GM12872 (cell line): ENCODE measurements around the gene MB21D2.

Source experiments
- TF ChIP-seq, protein P1 (sequence below): IDR thresholded peaks from 3 replicates; pipeline ENCODE4 v1.5.1; 2011; ENCODE audit warnings: low read depth, mild to moderate bottlenecking, low read length, moderate library complexity; ENCODE audit not compliant: insufficient read depth

The MB21D2 gene

DNA sequence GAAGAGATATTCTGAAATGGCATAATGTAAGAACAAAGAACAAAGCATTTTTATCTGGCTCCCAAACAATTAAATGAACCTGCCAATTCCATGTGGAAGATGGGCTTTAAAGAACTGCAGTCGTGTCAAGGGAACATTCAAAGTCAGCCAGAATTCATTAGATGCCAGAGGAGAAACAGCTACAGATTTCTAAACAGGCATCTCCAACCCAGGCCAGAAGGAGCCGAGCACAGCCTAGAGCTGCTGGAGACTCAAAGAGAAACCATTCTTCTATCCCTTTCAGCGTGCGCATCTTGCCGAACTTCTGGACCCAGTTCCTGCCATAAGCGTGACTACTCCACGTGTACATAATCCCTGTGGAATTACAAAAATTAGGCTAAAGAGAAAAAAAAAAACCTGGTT is 60.4 kb downstream of the MB21D2 start:
- TF ChIP-seq, protein P1, sequence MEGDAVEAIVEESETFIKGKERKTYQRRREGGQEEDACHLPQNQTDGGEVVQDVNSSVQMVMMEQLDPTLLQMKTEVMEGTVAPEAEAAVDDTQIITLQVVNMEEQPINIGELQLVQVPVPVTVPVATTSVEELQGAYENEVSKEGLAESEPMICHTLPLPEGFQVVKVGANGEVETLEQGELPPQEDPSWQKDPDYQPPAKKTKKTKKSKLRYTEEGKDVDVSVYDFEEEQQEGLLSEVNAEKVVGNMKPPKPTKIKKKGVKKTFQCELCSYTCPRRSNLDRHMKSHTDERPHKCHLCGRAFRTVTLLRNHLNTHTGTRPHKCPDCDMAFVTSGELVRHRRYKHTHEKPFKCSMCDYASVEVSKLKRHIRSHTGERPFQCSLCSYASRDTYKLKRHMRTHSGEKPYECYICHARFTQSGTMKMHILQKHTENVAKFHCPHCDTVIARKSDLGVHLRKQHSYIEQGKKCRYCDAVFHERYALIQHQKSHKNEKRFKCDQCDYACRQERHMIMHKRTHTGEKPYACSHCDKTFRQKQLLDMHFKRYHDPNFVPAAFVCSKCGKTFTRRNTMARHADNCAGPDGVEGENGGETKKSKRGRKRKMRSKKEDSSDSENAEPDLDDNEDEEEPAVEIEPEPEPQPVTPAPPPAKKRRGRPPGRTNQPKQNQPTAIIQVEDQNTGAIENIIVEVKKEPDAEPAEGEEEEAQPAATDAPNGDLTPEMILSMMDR: no peak

DNA sequence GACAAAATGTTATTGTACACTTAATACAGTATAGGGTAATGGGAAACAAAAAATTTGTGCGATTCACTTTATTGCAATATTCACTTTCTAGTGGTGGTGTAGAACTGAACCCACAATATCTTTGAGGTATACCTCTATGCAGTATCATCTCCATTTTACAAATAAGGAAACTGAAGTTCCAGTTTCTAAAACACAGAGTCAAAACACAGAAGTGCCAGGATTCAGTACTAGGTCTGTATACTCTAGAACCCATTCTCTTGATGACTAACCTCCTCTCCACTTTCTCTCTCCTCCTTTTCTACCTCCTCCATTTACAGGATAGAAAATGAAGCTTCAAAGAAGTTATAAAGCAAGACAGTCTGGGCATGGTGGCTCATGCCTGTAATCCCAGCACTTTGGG is 62.2 kb downstream of the MB21D2 start:
- TF ChIP-seq, protein P1: no peak

DNA sequence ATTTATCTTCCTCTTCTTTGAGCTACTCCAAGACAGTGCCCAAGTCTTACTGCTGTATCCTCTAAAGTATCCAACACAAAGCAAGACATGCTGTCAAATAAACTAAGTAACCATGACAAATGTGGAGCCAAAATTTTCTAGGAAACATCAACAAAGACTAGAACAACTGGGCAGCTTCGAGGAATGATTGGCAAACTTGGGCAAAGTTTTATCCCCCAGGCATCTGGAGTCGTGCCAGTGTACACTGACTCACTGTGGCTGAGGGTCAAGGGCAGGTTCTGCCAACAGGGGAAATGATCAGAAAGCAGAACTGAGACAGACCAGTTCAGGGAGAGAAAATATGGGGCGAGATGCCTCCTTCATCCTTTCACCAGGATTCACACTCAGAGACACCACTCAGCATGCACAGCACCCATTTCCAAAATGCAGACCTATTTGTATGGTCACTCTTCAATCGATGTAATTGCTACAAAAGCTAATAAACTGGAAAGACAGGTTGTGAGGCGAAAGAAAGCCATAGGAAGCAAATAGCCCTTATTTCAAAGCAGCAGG is 65.8 kb downstream of the MB21D2 start:
- TF ChIP-seq, protein P1: no peak

DNA sequence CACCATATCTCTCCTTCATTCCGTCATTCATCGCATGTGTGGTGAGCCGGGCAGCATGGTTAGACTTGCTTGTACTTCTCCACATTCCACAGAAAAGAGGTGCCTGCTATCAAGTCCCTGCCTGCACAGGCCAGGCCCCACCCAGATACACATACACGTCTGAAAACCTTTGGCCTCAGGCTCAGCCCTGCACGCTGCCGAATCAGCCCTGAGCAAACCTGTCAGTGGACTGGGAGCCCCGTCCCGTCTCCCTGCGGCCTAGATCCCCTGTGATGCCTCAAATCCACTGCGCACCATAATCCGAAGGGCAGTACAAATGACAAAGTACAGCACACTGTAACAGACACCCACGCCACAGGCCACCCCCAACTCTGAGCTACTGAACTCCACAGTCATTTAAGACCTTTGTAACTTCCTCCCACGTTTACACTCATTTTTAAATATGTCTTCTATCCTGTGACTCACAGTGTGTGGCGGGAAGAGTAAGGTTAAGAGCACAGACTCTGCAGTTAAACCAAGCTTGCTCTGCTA is 67.1 kb downstream of the MB21D2 start:
- TF ChIP-seq, protein P1: no peak

DNA sequence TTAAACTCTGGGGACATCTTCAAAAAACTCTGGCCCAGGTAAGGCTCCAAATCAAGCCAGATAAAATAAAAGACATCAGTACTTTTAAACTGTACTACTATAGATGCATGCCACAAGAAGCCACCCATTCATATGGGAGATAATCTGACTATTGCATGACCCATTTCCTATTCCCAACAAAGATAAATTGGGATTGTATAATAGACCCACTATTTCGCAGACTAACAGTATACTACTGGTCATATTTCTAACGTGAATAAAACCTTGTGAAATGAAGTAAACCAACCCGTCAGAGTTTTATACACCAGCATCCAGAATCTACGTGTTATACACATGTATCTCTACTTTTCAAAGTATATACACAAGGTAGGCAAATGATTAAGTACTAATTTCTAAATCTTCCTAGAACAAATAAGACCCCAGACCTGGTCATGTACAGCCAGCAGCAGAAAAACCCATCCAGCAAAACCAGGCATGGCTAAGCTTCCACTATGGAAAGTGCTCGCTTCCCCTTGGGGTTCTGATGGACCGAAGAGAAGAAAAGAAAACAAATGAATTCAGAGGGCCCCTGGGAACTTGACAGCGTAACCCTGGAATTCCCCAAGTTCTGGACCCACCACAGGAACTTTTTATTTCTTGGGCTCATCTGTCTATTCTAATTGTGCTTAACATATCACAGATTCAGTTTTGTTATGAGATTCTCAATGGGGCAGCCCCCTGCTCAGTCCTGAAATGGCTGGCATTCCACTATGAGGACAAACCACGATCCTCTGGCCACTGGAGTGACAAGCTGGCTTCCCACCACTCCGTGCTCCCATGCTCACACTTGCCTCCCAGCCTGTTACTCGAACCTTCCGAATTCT is 69.1 kb downstream of the MB21D2 start:
- TF ChIP-seq, protein P1: no peak

DNA sequence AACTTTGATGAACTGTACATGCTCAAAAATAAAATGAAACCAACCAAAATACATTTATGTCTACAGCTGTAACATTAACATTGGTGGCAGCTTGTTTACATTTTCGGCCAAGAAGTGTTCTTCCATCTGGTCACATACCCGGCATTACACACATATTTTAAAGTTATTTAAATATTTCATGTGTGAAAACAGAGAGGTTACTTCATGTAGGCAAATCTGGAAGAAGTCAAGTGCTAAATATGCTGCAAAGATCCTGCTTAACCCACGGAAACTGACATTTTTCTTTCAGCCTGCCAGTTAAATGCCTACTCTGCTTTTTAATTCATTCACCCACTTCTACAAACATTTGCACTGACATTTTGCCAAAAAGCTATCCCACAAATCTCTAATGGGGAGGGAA is 69.7 kb downstream of the MB21D2 start:
- TF ChIP-seq, protein P1: no peak

DNA sequence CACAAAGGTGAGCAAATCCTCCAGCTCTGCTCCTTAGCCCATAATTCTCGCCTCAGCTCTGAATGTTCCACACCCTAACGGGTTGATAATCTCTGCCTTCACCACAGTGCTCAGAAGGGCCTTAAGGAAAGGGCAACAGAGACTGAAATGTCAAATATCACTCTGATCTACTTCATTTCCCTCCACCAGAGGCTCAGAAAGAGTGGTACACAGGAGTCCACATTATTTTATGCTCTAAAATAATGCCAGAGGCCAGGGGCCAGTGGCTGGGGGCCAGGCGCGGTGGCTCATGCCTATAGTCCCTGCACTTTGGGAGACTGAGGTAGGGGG is 72.2 kb downstream of the MB21D2 start:
- TF ChIP-seq, protein P1: no peak
